Neural cell (in vitro differentiated cells): ENCODE results near the gene FILIP1L.

ENCODE experiments used
- CTCF ChIP-seq: fragments of 450-650 bp; IDR thresholded peaks from 2 replicates; pipeline ENCODE4 v1.5.1; 2014; ENCODE audit warnings: antibody characterized with exemption, mild to moderate bottlenecking, moderate library complexity; ENCODE audit not compliant: poor library complexity, severe bottlenecking
- EP300 ChIP-seq: fragments of 450-650 bp; conservative IDR thresholded peaks from 2 replicates; pipeline ENCODE4 v1.6.1; 2014; ENCODE audit warnings: antibody characterized with exemption, mild to moderate bottlenecking, moderate library complexity; ENCODE audit not compliant: poor library complexity, severe bottlenecking
- EZH2 ChIP-seq: fragments of 200-600, 300-800 bp; shearing (Covaris generic), sonication (generic); IDR thresholded peaks from 2 replicates; pipeline ENCODE4 v1.6.1; 2014; ENCODE audit warnings: antibody characterized with exemption, low read length, borderline replicate concordance, mild to moderate bottlenecking; ENCODE audit not compliant: insufficient read depth, poor library complexity, severe bottlenecking
- POLR2AphosphoS5 ChIP-seq: IDR thresholded peaks from 2 replicates; pipeline ENCODE4 v1.6.1; 2012
- REST ChIP-seq: IDR thresholded peaks from 2 replicates; pipeline ENCODE4 v1.6.1; 2012; ENCODE audit warnings: borderline replicate concordance
- TAF1 ChIP-seq: IDR thresholded peaks from 2 replicates; pipeline ENCODE4 v1.6.1; 2012; ENCODE audit warnings: low read depth

- TF ChIP-seq CTCF, result no peak
- no peak for TF ChIP-seq EP300
- TF ChIP-seq EZH2, result no peak
- TF ChIP-seq TAF1, result no peak
- TF ChIP-seq REST, result no peak
- no peak for TF ChIP-seq POLR2AphosphoS5
Observed at GRCh38 chr3:100006570-100007271, 107.6 kb downstream of the FILIP1L start.
